SKM-1 treated with dmso at 0.1 percent for 144 hours (cell line): ENCODE data around the gene TXNDC15.

Experiments
- DNase-seq: peaks from one replicate; lab custom pipeline; 2025; ENCODE audit not compliant: unreplicated experiment; lab: John Stamatoyannopoulos, UW

Gene TXNDC15

GRCh38 chr5:134913795-134914194 lies 39.6 kb downstream of the TXNDC15 start:
- no peak for DNase-seq

- no peak for DNase-seq
Observed at GRCh38 chr5:134917070-134917815, 43.1 kb downstream of the TXNDC15 start.

- DNase-seq = no peak
Observed at GRCh38 chr5:134918861-134919260, 44.7 kb downstream of the TXNDC15 start.

GRCh38 chr5:134920848-134921575 lies 46.8 kb downstream of the TXNDC15 start:
- no peak for DNase-seq

GRCh38 chr5:134932508-134932907 lies 58.3 kb downstream of the TXNDC15 start:
- no peak for DNase-seq

- DNase-seq = no peak
Observed at GRCh38 chr5:134934202-134934601, 60.0 kb downstream of the TXNDC15 start.

- DNase-seq = no peak
Observed at GRCh38 chr5:134935711-134936602, 61.8 kb downstream of the TXNDC15 start.

GRCh38 chr5:134937526-134937925 lies 63.4 kb downstream of the TXNDC15 start:
- DNase-seq = no peak

- DNase-seq = no peak
Observed at GRCh38 chr5:134938030-134938429, 63.9 kb downstream of the TXNDC15 start.

GRCh38 chr5:134939500-134939899 lies 65.3 kb downstream of the TXNDC15 start:
- no peak for DNase-seq

- DNase-seq = no peak
Observed at GRCh38 chr5:134943547-134943946, 69.4 kb downstream of the TXNDC15 start.

- no peak for DNase-seq
Observed at GRCh38 chr5:134944630-134945029, 70.5 kb downstream of the TXNDC15 start.

GRCh38 chr5:134945041-134945440 lies 70.9 kb downstream of the TXNDC15 start:
- DNase-seq = no peak

- no peak for DNase-seq
Observed at GRCh38 chr5:134948911-134949310, 74.7 kb downstream of the TXNDC15 start.

GRCh38 chr5:134949316-134949715 lies 75.1 kb downstream of the TXNDC15 start:
- DNase-seq = no peak
